Peyer's patch (tissue), 4 donors: ENCODE data around the gene FTO.

Source experiments
- CTCF ChIP-seq, 6 experiments: fragments of 450-650 bp in 4 of 6; fragments of 200-600 bp in 2 of 6; sonication (generic) in 1 of 6; IDR thresholded peaks; one replicate each; pipeline ENCODE4 v1.5.1; 2017 to 2019; ENCODE audit warnings: antibody characterized with exemption in 6 of 6, mild to moderate bottlenecking in 3 of 6, moderate library complexity in 1 of 6
- POLR2A ChIP-seq, 2 donors: fragments of 450-650 bp; IDR thresholded peaks; one replicate each; pipeline ENCODE4 v1.5.1; 2017; ENCODE audit warnings: antibody characterized with exemption in 2 of 2, mild to moderate bottlenecking in 2 of 2, moderate library complexity in 2 of 2

- no peak for TF ChIP-seq CTCF (IDR thresholded peaks at IDR 0.05)
- TF ChIP-seq POLR2A (IDR thresholded peaks at IDR 0.05) = no peak
These were observed 389.3 kb downstream of the FTO start for GRCh38 chr16:54093281-54093680.
